GM21737 (cell line): ENCODE measurements around the gene KCNT1.

Experiments
- ATAC-seq: cut with Tn5 transposase; IDR thresholded peaks from one replicate; pipeline ENCODE4 v1.9.1; 2021; ENCODE audit warnings: mild to moderate bottlenecking, moderate library complexity; ENCODE audit not compliant: unreplicated experiment

The KCNT1 gene

GRCh38 chr9:135777623-135778177 is 75.7 kb downstream of the KCNT1 start:
- no peak for ATAC-seq

- no peak for ATAC-seq
Measured at GRCh38 chr9:135778421-135778820, 76.4 kb downstream of the KCNT1 start.

DNA sequence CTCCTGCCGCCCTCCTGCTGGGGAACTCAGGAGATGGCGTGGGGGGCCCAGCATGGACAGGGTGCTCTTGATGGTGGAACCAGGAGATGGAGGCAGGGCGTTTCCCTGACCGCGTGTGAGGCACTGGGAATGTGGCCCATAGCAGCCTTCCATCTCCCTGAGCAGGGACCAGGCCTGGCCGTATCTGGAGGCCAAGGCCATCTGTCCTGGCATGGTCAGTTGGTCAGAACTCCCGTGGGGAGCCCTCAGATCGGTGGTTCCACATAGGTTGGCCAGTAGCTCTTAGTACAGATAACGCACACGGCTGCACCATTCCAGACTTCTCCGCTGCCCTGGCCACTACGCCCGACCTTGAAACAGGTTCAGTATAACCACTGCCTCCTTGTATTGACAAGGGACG is 77.6 kb downstream of the KCNT1 start:
- ATAC-seq, result no peak

DNA sequence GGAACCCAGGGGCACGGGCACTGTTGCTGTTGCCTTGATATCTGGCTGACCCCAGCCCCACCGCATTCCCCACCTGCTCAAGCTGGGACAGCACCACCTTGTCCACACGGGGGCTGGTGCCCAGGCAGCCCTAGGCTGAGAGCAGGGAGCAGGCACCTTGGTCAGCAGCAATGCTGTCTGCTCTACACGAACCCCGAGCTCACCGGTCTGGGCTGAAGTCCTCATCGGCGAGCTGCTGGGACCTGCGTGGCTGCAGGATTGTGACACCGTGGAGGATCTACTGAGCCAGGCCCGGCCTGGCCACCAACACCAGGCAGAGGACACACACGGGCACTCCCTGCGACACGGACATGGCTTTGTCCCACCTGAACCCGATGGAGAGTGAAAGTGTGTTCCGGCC is 78.1 kb downstream of the KCNT1 start:
- no peak for ATAC-seq

DNA sequence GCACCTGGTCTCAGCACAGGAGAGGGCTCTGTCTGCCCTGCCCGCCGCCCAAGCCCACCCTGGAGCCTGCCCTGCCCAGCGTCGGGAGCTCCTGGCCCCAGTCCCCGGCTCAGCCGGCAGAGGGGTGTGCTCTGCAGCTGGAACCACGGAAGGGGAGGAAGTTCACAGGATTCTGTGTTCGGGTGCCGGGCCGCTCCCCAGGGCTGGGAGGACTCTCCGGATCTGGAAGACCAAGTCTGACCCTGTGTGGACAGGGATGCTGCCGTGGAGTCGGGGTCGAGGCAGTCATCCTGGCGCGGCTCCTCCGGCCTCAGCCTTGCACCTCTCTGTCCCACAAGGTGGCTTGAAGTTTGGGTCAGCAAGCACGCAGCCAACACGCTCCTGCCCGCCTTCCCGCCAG is 78.6 kb downstream of the KCNT1 start:
- no peak for ATAC-seq

DNA sequence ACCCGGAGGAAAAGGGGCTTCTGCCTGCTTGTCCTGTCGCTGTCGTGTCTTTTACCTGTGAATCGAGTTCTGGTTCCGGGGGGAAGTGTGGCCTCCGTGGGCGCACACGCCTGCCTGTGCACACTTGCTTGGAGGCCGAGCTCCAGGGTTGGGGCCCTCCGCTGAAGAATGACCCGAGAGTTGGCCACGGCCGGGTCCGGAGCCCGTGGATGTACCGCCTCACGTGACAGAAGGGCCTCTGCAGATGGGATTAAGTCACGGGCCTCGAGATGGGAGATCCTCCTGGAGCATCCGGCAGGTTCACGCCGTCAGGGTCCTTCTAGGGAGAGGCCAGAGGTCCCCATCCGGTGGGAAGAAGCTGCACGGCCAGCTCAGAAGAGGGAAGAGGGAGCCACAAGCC is 81.0 kb downstream of the KCNT1 start:
- no peak for ATAC-seq

GRCh38 chr9:135783540-135784245 is 81.7 kb downstream of the KCNT1 start:
- no peak for ATAC-seq

DNA sequence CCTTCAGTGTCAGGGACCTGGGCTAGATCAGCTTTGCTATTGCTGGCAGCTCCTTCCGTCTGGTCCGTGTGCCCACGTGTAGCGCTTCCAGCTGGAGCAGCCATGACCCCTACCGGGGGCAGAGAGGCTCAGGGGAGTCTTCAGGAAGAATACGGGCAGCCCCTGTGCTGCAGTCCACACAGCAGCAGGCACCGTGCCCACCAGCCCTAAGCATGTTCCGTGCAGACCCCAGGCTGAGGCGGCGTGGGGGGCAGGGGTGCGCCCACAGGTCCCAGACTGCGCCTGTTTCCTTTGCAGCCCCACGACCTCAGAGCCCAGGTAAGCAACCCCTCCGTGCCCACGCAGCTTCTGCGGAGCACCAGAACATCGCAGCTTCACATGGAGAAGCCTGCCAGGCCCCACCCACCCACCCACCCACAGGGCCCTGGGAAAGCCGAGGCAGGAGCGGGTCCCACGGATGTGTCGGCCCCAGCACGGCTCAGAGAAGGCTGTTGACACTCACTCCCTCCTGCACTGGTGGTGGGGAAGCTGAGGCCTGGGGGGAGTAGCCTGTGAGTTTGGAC is 83.1 kb downstream of the KCNT1 start:
- ATAC-seq, result no peak

DNA sequence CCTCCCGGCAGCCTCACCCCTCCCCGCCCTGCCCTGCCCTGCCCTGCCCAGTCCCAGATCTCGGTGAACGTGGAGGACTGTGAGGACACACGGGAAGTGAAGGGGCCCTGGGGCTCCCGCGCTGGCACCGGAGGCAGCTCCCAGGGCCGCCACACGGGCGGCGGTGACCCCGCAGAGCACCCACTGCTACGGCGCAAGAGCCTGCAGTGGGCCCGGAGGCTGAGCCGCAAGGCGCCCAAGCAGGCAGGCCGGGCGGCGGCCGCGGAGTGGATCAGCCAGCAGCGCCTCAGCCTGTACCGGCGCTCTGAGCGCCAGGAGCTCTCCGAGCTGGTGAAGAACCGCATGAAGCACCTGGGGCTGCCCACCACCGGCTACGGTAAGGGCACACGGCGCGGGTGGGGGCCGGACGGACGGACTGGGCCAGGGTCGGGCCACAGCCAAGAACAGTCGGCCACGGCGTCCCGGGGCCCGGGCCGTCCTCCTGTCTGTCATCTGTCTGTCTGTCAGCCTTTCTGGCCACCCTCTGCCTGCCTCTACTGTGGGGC is 84.2 kb downstream of the KCNT1 start:
- no peak for ATAC-seq

DNA sequence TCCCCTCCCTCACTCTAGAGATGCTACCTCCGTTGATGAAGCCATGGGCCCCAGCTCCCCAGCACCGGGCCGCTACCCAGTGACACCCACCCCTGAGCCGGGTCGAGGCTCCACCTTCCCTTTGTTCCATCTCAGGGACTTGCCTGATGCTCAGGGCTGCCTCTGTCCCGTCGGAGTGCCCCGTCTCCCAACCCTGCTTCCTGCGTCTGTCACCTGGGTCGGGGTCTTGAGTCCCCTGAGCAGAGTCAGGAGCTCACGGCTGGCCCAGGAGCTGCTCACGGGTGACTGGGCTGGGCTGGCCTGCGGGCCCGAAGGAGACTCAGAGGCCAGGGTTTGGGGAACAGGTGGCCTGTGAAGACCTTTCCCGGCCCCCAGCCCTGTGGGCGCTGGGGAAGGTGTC is 85.3 kb downstream of the KCNT1 start:
- ATAC-seq, result no peak

DNA sequence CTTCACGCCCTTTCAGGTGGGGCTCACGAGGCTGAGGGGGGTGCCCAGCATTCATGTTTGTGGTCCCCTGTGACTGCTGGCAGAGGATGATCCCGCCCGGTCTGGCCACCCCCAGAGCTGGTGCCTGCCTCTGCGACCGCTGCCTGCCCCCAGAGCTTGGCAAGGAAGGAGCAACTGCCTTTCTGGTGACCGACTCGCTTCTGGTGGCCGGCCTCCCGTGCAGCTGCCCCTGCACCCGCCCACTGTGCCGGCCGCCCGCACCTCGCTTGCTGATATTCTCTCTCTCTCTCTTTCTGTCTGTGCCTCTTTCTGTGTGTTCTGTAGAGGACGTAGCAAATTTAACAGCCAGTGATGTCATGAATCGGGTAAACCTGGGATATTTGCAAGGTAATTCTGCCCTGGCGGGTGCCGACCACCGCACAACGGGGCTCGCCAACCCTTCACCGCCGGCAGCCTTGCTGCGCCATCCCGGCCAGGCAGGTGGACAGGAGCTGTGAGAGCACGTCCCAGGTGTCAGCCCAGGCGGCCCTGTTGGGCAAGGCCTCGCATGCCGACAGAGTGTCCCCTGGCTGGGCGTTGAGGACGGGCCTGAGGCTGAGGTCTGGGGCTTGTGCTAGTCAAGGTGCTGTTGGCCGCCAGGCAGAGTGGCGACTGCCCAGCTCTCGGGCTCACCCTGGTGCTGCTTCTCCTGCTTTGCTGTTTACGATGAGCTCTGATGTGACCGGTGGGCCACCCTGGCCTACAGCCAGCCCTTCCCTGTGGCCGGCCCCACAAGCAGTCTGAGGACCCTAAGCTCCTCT is 86.0 kb downstream of the KCNT1 start:
- ATAC-seq, result no peak

- no peak for ATAC-seq
Measured at GRCh38 chr9:135788576-135789300, 86.8 kb downstream of the KCNT1 start.

DNA sequence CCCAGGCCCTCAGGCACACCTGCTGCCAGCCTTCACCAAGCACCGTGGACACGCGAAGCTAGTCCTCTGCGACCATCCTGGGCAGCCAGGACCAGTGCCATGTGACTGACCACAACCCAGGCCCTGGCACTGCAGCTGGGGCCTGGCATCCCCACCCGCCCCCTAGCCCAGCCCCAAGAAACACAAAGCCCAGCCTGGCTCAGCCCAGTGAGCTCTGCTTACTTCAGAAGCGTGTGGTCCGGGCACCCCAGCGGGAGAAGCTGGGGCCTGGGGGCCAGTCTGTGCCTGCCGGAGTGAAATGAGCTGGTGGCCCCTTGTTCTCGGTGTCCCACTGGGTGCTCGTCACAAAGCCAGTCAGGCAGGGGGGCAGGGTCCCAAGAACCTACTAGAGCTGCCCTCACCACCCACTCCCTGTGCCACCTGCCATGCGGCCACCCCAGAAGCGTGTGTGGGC is 87.9 kb downstream of the KCNT1 start:
- no peak for ATAC-seq

DNA sequence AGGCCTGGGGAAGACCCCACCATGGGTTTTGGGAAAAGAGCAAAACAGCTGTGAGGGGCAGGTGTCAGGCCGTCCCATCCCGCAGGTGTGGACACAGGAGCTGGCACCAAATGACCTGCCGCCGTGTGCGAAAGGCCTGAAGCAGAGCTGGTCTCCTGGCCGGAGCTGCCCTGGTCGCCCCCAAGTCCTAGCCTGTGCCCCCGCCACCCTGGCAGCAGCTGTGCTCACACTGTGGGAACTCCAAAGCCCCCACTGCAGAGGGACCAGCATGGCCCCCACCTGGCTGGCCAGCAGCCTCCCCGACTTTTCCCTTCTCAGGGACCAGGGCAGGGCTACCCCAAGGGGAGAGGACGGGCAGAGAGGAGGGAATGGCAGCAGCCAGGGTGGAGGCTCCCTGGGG is 88.4 kb downstream of the KCNT1 start:
- no peak for ATAC-seq

DNA sequence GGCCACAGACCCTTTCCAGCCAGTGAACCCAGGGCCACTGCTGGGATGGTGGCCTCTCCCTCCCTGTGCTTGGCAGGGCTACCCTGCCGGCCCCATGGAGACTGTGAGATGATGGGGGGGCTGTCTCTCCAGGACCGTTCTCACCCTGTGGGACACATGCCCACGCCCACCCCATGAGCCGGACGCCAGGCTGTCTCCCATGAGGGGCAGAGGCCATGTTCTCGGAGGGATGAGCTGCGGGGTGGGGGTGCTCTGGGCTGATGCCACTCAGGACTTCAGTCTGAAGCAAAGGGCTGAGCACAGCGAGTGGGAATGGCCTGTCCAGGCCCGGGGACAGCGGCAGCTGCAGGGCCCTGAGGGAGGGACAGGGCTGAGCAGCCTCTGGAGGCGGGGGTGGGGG is 88.9 kb downstream of the KCNT1 start:
- no peak for ATAC-seq

- no peak for ATAC-seq
Measured at GRCh38 chr9:135791431-135792267, 89.7 kb downstream of the KCNT1 start.

DNA sequence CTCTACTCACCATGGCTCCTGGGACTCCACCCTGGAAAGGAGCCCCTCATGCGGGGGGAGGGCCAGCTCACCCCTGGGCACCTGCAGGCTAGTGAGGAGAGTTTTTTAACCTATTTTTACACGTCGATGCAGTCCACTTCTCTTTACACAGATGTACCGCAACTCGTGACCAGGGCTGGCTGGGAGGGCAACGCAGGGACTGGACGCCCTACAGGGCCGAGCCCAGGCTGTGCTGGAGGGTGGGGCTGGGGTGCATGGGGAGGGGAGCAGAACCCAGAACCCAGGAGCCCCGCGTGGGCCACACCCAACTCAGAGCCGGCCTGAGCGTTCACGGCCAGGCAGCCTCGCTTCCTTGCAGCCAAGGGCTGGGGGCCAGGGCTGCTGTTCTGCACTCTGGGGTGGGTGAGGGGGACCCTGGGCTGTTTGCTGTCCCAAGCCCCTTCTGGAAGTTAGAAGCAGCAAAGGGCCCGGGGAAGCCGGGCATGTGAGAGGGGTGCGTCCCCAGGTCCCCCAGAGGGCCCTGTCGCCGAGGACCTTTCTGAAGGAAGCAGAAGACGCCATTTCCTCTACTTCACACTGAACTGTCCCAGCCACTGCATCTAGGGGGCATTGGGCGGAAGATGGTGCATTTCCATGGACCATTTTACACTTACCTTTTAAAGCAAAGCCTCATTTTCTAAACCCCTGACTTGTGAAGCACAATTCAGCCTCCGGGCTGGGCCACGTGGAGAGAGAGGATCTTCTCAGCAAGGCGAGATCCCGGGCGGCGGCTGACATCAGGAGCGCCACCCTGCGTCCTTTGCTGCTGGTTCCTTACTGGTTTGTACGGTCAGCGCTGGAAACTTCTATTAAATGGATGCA is 90.5 kb downstream of the KCNT1 start:
- ATAC-seq, result no peak

GRCh38 chr9:135793221-135794056 is 91.5 kb downstream of the KCNT1 start:
- ATAC-seq, result no peak
